ENCODE results near the gene SELENOH.

The SELENOH gene

GRCh38 chr11:57727185-57727584 is 14.1 kb upstream of the SELENOH start:
- no peak overlapping the region for H3K4me3 Mint-ChIP-seq
- H3K27me3 Mint-ChIP-seq = no peaks in the 10 kb centered on the region
- H3K36me3 Mint-ChIP-seq = peaks cover 5% of the 10 kb centered on the region
- CTCF ChIA-PET = no interaction called here
- DNase-seq = no peak
- no peak overlapping the region for H3K27ac Mint-ChIP-seq
- no peaks in the 10 kb centered on the region for H3K9me3 Mint-ChIP-seq
- H3K4me1 Mint-ChIP-seq = peaks cover 3% of the 10 kb centered on the region

GRCh38 chr11:57728829-57729228 is 12.5 kb upstream of the SELENOH start:
- no peak for DNase-seq
- peaks cover 5% of the 10 kb centered on the region for H3K36me3 Mint-ChIP-seq
- H3K9me3 Mint-ChIP-seq = no peaks in the 10 kb centered on the region
- H3K27me3 Mint-ChIP-seq = no peaks in the 10 kb centered on the region
- CTCF ChIA-PET = interaction anchor here (2.1 kb wide), 1 partner anchor 72 kb away, joined by 6 read pairs; no protein-coding TSS in a partner anchor
- no peak overlapping the region for H3K4me3 Mint-ChIP-seq
- H3K27ac Mint-ChIP-seq = peak overlapping the region; percentile 24
- H3K4me1 Mint-ChIP-seq = peaks cover 3% of the 10 kb centered on the region

GRCh38 chr11:57729479-57729878 is 11.8 kb upstream of the SELENOH start:
- DNase-seq = no peak
- Mint-ChIP-seq H3K27ac (no peak overlapping the region), H3K4me3 (no peak overlapping the region), H3K4me1 (peaks cover 6% of the 10 kb centered on the region), H3K9me3 (no peaks in the 10 kb centered on the region), H3K36me3 (peaks cover 6% of the 10 kb centered on the region), H3K27me3 (no peaks in the 10 kb centered on the region)
- CTCF ChIA-PET = interaction anchor here (2.1 kb wide), 1 partner anchor 71 kb away, joined by 6 read pairs; no protein-coding TSS in a partner anchor

- CTCF ChIA-PET = interaction anchor here (0.7 kb wide), 1 partner anchor 784 kb away, joined by 3 read pairs; no protein-coding TSS in a partner anchor
- H3K4me3 Mint-ChIP-seq = no peak overlapping the region
- no peak for DNase-seq
- no peaks in the 10 kb centered on the region for H3K27me3 Mint-ChIP-seq
- H3K36me3 Mint-ChIP-seq = peaks cover 16% of the 10 kb centered on the region
- peaks cover 14% of the 10 kb centered on the region for H3K4me1 Mint-ChIP-seq
- H3K27ac Mint-ChIP-seq = no peak overlapping the region
- H3K9me3 Mint-ChIP-seq = no peaks in the 10 kb centered on the region
These were observed 8.6 kb upstream of the SELENOH start for GRCh38 chr11:57732661-57733060.

- CTCF ChIA-PET = interaction anchor here (0.6 to 2.3 kb wide), 2 partner anchors 38 to 65 kb away, joined by 3 to 8 read pairs; no protein-coding TSS in a partner anchor
- peak overlapping the region; percentile 22 for H3K27ac Mint-ChIP-seq
- no peak for DNase-seq
- H3K4me1 Mint-ChIP-seq = peaks cover 24% of the 10 kb centered on the region
- H3K27me3 Mint-ChIP-seq = no peaks in the 10 kb centered on the region
- no peak overlapping the region for H3K4me3 Mint-ChIP-seq
- H3K36me3 Mint-ChIP-seq = peaks cover 30% of the 10 kb centered on the region
- H3K9me3 Mint-ChIP-seq = no peaks in the 10 kb centered on the region
These were observed 5.5 kb upstream of the SELENOH start for GRCh38 chr11:57735619-57736298.

- CTCF ChIA-PET = interaction anchor here (1.0 to 3.4 kb wide), 3 partner anchors 9 to 58 kb away, joined by 4 to 22 read pairs (median 5); partner anchors contain the start of gene BTBD18
- Mint-ChIP-seq H3K27ac (peak overlapping the region; percentile 98), H3K9me3 (no peaks in the 10 kb centered on the region), H3K27me3 (no peaks in the 10 kb centered on the region), H3K36me3 (peaks cover 61% of the 10 kb centered on the region), H3K4me1 (peaks cover 49% of the 10 kb centered on the region), H3K4me3 (peak overlapping the region; percentile 96)
- no peak for DNase-seq
These were observed 779 bp downstream of the SELENOH start for GRCh38 chr11:57742087-57742452.

- Mint-ChIP-seq H3K9me3 (no peaks in the 10 kb centered on the region), H3K27ac (no peak overlapping the region), H3K27me3 (no peaks in the 10 kb centered on the region), H3K36me3 (peaks cover 59% of the 10 kb centered on the region), H3K4me3 (no peak overlapping the region), H3K4me1 (peaks cover 51% of the 10 kb centered on the region)
- CTCF ChIA-PET = interaction anchor here (0.6 to 2.9 kb wide), 2 partner anchors 57 to 286 kb away, joined by 3 to 19 read pairs; no protein-coding TSS in a partner anchor
- DNase-seq = no peak
These were observed 3.1 kb downstream of the SELENOH start for GRCh38 chr11:57744357-57744756.

GRCh38 chr11:57745206-57745605 is 3.9 kb downstream of the SELENOH start:
- no peaks in the 10 kb centered on the region for H3K9me3 Mint-ChIP-seq
- H3K27ac Mint-ChIP-seq = peak overlapping the region; percentile 24
- H3K36me3 Mint-ChIP-seq = peaks cover 56% of the 10 kb centered on the region
- no peak for DNase-seq
- CTCF ChIA-PET = interaction anchor here (1.1 to 2.9 kb wide), 2 partner anchors 14 to 56 kb away, joined by 3 to 19 read pairs; no protein-coding TSS in a partner anchor
- peaks cover 45% of the 10 kb centered on the region for H3K4me1 Mint-ChIP-seq
- H3K4me3 Mint-ChIP-seq = no peak overlapping the region
- H3K27me3 Mint-ChIP-seq = no peaks in the 10 kb centered on the region

GRCh38 chr11:57746920-57747319 is 5.6 kb downstream of the SELENOH start:
- Mint-ChIP-seq H3K4me1 (peaks cover 38% of the 10 kb centered on the region), H3K27ac (peak overlapping the region; percentile 16), H3K27me3 (no peaks in the 10 kb centered on the region), H3K36me3 (peaks cover 46% of the 10 kb centered on the region), H3K9me3 (no peaks in the 10 kb centered on the region), H3K4me3 (no peak overlapping the region)
- CTCF ChIA-PET = interaction anchor here (3.3 kb wide), 1 partner anchor 54 kb away, joined by 15 read pairs; no protein-coding TSS in a partner anchor
- no peak for DNase-seq

GRCh38 chr11:57751176-57751575 is 9.9 kb downstream of the SELENOH start:
- Mint-ChIP-seq H3K4me1 (peaks cover 11% of the 10 kb centered on the region), H3K4me3 (no peak overlapping the region), H3K9me3 (no peaks in the 10 kb centered on the region), H3K27ac (no peak overlapping the region), H3K27me3 (peaks cover 3% of the 10 kb centered on the region), H3K36me3 (peaks cover 15% of the 10 kb centered on the region)
- CTCF ChIA-PET = interaction anchor here (0.8 to 2.2 kb wide), 10 partner anchors 10 to 292 kb away, joined by 3 to 41 read pairs (median 4); partner anchors contain the start of genes CTNND1, SELENOH and UBE2L6
- DNase-seq = no peak

GRCh38 chr11:57751676-57752253 is 10.5 kb downstream of the SELENOH start, which contains the start of gene BTBD18:
Gene BTBD18 (minus strand): TSS chr11:57751819. CDS start chr11:57751188, 631 bp downstream.
- Mint-ChIP-seq H3K4me3 (no peak within 1 kb of the TSS), H3K9me3 (no peaks in the 10 kb centered on the region), H3K4me1 (peaks cover 11% of the 10 kb centered on the region), H3K27me3 (peaks cover 3% of the 10 kb centered on the region), H3K36me3 (peaks cover 14% of the 10 kb centered on the region), H3K27ac (peak within 1 kb of the TSS; percentile 52)
- peak; percentile 28 for DNase-seq
- CTCF ChIA-PET = interaction anchor here (0.6 to 2.2 kb wide), 10 partner anchors 10 to 293 kb away, joined by 3 to 41 read pairs (median 4); partner anchors contain the start of genes CTNND1, SELENOH and UBE2L6

GRCh38 chr11:57752954-57753353 is 11.7 kb downstream of the SELENOH start:
- H3K4me3 Mint-ChIP-seq = no peak overlapping the region
- H3K27me3 Mint-ChIP-seq = peaks cover 3% of the 10 kb centered on the region
- peaks cover 6% of the 10 kb centered on the region for H3K4me1 Mint-ChIP-seq
- no peaks in the 10 kb centered on the region for H3K9me3 Mint-ChIP-seq
- CTCF ChIA-PET = interaction anchor here (0.7 to 2.2 kb wide), 2 partner anchors 42 to 49 kb away, joined by 4 to 41 read pairs; no protein-coding TSS in a partner anchor
- DNase-seq = no peak
- peaks cover 9% of the 10 kb centered on the region for H3K36me3 Mint-ChIP-seq
- H3K27ac Mint-ChIP-seq = no peak overlapping the region

- H3K36me3 Mint-ChIP-seq = no peaks in the 10 kb centered on the region
- DNase-seq = no peak
- H3K27me3 Mint-ChIP-seq = peaks cover 14% of the 10 kb centered on the region
- H3K27ac Mint-ChIP-seq = no peak overlapping the region
- CTCF ChIA-PET = interaction anchor here (1.7 to 6.4 kb wide), 2 partner anchors 10 to 43 kb away, joined by 5 to 43 read pairs; no protein-coding TSS in a partner anchor
- H3K9me3 Mint-ChIP-seq = no peaks in the 10 kb centered on the region
- peaks cover 11% of the 10 kb centered on the region for H3K4me1 Mint-ChIP-seq
- H3K4me3 Mint-ChIP-seq = no peak overlapping the region
These were observed 16.9 kb downstream of the SELENOH start for GRCh38 chr11:57758174-57758573.
